ENCODE results near the gene SUN5.
"Not testable (repeated sequence)": the region's sequence is repeated elsewhere in the genome, so short reads cannot be mapped to it uniquely, and the experiment has no call there.

Gene SUN5

GRCh38 chr20:32978009-32978335 lies 26.3 kb downstream of the SUN5 start:
- DNase-seq (ENCODE audit: low read depth in 1 of 2, low spot score in 1 of 2) = no peak

GRCh38 chr20:32977281-32978008 lies 26.8 kb downstream of the SUN5 start:
- no peak for DNase-seq (ENCODE audit: low read depth in 1 of 2, low spot score in 1 of 2)

- DNase-seq (ENCODE audit: low read depth in 1 of 2, low spot score in 1 of 2) = no peak
These were observed 27.5 kb downstream of the SUN5 start for GRCh38 chr20:32976746-32977145.

GRCh38 chr20:32975698-32976674 lies 28.2 kb downstream of the SUN5 start:
- DNase-seq (ENCODE audit: low read depth in 1 of 2, low spot score in 1 of 2) = no peak

- DNase-seq (ENCODE audit: low read depth in 1 of 2, low spot score in 1 of 2) = not testable (repeated sequence)
These were observed 29.1 kb downstream of the SUN5 start for GRCh38 chr20:32975121-32975520.

- not testable (repeated sequence) for DNase-seq (ENCODE audit: low read depth in 1 of 2, low spot score in 1 of 2)
These were observed 29.8 kb downstream of the SUN5 start for GRCh38 chr20:32974204-32975064.

- no peak for DNase-seq (ENCODE audit: low read depth in 1 of 2, low spot score in 1 of 2)
These were observed 31.0 kb downstream of the SUN5 start for GRCh38 chr20:32973077-32973717.

GRCh38 chr20:32972181-32973076 lies 31.8 kb downstream of the SUN5 start:
- peak; percentile 48 to 68 for DNase-seq (ENCODE audit: low read depth in 1 of 2, low spot score in 1 of 2)

GRCh38 chr20:32971703-32972161 lies 32.5 kb downstream of the SUN5 start:
- DNase-seq (ENCODE audit: low read depth in 1 of 2, low spot score in 1 of 2) = no peak

- no peak for DNase-seq (ENCODE audit: low read depth in 1 of 2, low spot score in 1 of 2)
These were observed 33.3 kb downstream of the SUN5 start for GRCh38 chr20:32970973-32971300.

GRCh38 chr20:32970115-32970972 lies 33.9 kb downstream of the SUN5 start:
- DNase-seq (ENCODE audit: low read depth in 1 of 2, low spot score in 1 of 2) = no peak

- DNase-seq (ENCODE audit: low read depth in 1 of 2, low spot score in 1 of 2) = no peak
These were observed 34.7 kb downstream of the SUN5 start for GRCh38 chr20:32969356-32970114.

- DNase-seq (ENCODE audit: low read depth in 1 of 2, low spot score in 1 of 2) = no peak
These were observed 35.6 kb downstream of the SUN5 start for GRCh38 chr20:32968478-32969241.

- DNase-seq (ENCODE audit: low read depth in 1 of 2, low spot score in 1 of 2) = no peak
These were observed 36.2 kb downstream of the SUN5 start for GRCh38 chr20:32967961-32968457.

- DNase-seq (ENCODE audit: low read depth in 1 of 2, low spot score in 1 of 2) = no peak
These were observed 37.1 kb downstream of the SUN5 start for GRCh38 chr20:32966881-32967781.

- DNase-seq (ENCODE audit: low read depth in 1 of 2, low spot score in 1 of 2) = no peak
These were observed 37.9 kb downstream of the SUN5 start for GRCh38 chr20:32966382-32966781.
